ENCODE results near the gene KCNQ1. TPM values are rescaled to one million over a fixed set of nuclear protein-coding genes. Genes with fewer than 3 reads are reported as not detected.

The KCNQ1 gene
- total and polyA plus RNA-seq, 2 donors (not counting 3 experiments of a cell fraction or from before 2014, with no cell fraction given) = 0.07 to 0.09 TPM

DNA sequence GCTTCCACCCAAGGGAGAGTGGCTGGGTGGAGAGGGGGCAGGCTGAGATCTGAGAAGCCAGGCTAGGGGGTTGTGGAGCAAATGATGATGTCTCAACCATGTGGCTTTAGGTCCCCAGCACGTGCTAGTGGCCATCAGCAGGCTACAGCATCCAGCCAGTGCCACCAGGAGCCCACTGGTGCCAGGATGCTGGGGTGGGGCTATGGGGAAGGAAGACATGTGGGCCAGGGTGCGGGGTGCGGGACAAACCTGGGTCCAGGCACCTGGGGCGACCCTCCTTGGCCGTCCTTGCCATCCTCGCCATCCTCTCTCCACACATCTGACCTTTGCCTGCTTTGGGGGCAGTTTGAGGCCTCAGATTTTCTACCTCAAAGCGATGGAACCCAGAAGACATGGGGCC is 104.3 kb downstream of the KCNQ1 start:
- Histone ChIP-seq H4K20me1 (replicated peaks; ENCODE audit: control insufficient read depth, extremely low read depth, insufficient read depth, low read length) (no peaks in the 10 kb centered on the region), H3K27me3 (ENCODE audit: control insufficient read depth in 2 of 2, insufficient read depth in 2 of 2, low read length in 2 of 2) (no peaks in the 10 kb centered on the region), H3K9me3 (replicated peaks; ENCODE audit: control insufficient read depth, insufficient read depth, low read length) (no peaks in the 10 kb centered on the region), H3K4me2 (ENCODE audit: insufficient read depth, low read length) (no peak overlapping the region), H3K9me1 (replicated peaks; ENCODE audit: control insufficient read depth, extremely low read depth, insufficient read depth, low read length) (no peaks in the 10 kb centered on the region), H3K36me3 (ENCODE audit: control insufficient read depth in 2 of 2, extremely low read depth in 1 of 2, insufficient read depth in 2 of 2, low read length in 2 of 2) (no peaks in the 10 kb centered on the region), H3K27ac (ENCODE audit: insufficient read depth, low read depth, low read length) (no peak overlapping the region), H3K4me3 (replicated peaks in 1 of 3; ENCODE audit: insufficient read depth in 1 of 3, low read depth in 1 of 3, low read length in 3 of 3) (no peak overlapping the region), H3K4me1 (ENCODE audit: control insufficient read depth, extremely low read depth, insufficient read depth, low read length) (no peaks in the 10 kb centered on the region), H3K9ac (replicated peaks; ENCODE audit: extremely low read depth, insufficient read depth, low read length) (no peak overlapping the region), H2AFZ (ENCODE audit: low read depth, low read length) (no peak overlapping the region), H3K79me2 (ENCODE audit: control insufficient read depth, insufficient read depth, low read length) (no peaks in the 10 kb centered on the region)
- intact Hi-C loops (cut with micrococcal nuclease) = no loop called here
- ChIA-PET CTCF (no interaction called here), POLR2A (no interaction called here)
- TF ChIP-seq JUN (IDR thresholded peaks at IDR 0.05; ENCODE audit: borderline replicate concordance, insufficient read depth, insufficient read length, low read depth) (no peak), FOS (IDR thresholded peaks at IDR 0.05; ENCODE audit: borderline replicate concordance, insufficient read depth, low read length) (no peak), GATA2 (IDR thresholded peaks at IDR 0.05; ENCODE audit: insufficient read depth, insufficient read length, low read depth, low read length) (no peak), POLR2AphosphoS5 (IDR thresholded peaks at IDR 0.05; ENCODE audit: insufficient read depth, low read depth, low read length) (no peak), POLR2A (IDR thresholded peaks at IDR 0.05; ENCODE audit: low read depth, low read length) (no peak), MYC (IDR thresholded peaks at IDR 0.05; ENCODE audit: low read depth, low read length) (no peak), EZH2 (IDR thresholded peaks at IDR 0.05; ENCODE audit: borderline replicate concordance, low read depth, low read length, severe bottlenecking) (no peak)
- TF ChIP-seq, protein P1, sequence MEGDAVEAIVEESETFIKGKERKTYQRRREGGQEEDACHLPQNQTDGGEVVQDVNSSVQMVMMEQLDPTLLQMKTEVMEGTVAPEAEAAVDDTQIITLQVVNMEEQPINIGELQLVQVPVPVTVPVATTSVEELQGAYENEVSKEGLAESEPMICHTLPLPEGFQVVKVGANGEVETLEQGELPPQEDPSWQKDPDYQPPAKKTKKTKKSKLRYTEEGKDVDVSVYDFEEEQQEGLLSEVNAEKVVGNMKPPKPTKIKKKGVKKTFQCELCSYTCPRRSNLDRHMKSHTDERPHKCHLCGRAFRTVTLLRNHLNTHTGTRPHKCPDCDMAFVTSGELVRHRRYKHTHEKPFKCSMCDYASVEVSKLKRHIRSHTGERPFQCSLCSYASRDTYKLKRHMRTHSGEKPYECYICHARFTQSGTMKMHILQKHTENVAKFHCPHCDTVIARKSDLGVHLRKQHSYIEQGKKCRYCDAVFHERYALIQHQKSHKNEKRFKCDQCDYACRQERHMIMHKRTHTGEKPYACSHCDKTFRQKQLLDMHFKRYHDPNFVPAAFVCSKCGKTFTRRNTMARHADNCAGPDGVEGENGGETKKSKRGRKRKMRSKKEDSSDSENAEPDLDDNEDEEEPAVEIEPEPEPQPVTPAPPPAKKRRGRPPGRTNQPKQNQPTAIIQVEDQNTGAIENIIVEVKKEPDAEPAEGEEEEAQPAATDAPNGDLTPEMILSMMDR (IDR thresholded peaks at IDR 0.05; ENCODE audit: extremely low read depth in 1 of 2, insufficient read depth in 1 of 2, low read depth in 1 of 2, low read length in 2 of 2) = no peak
- TF ChIP-seq, protein P2, sequence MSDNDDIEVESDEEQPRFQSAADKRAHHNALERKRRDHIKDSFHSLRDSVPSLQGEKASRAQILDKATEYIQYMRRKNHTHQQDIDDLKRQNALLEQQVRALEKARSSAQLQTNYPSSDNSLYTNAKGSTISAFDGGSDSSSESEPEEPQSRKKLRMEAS (IDR thresholded peaks at IDR 0.05; ENCODE audit: insufficient read depth, insufficient read length) = no peak
- FAIRE-seq = no peak
- DNase-seq (ENCODE audit: low read depth, low spot score) = no peak
- dilution Hi-C loops (cut with MboI; ENCODE audit: extremely low pct_ligation_motif_present, low sequenced_read_pairs) = no loop called here
- no TSS peak for BruUV-seq (replicated peaks)
